ENCODE measurements around the gene LRIG1. TPM values are rescaled to one million over a fixed set of nuclear protein-coding genes. Genes with fewer than 3 reads are reported as not detected.

The LRIG1 gene
- total RNA-seq, 2 experiments from 2014 or later: 19.1 to 22.7 TPM

DNA sequence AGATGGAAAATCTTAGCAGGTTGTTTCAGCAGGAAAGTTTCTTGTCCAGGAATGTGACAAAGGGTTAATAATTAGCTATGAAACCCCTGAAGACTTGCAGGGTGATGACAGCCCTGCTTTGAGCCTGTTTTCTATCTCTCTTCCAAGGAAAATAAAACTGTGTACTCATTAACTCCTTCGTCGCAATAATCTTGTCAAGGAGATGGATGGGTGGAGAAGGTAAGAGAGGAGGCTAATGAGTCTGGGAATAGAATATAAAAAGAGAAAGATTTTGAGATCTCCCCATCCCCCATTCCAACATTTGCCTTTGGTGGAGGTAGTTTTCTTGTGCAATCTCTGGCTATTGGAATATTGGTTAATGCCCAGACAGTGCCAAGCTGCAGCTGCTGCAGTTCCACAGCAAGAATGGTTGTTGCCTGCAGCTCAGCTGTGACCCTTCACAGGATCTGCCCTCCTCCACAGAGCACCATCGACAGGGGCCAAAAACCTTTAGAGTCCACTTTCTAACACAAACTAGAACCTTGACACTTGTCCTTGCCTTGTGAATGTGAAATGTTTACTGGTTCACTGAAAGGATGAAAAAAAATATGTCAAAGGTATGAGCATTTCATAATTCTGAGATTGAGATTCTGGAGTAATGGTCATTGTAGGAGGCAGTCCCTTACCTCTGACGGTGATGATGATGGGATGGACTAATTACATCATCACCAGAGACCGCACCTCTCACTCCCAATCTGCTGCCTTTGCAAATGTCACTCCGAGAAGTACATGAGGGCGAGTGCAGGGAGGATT lies 4.2 kb upstream of the LRIG1 start:
- ATAC-seq (no peak), DNase-seq (no peak)
- ChIA-PET CTCF (interaction anchor here (1.0 kb wide), 1 partner anchor 127 kb away, joined by 6 read pairs; no protein-coding TSS in a partner anchor), POLR2A (no interaction called here)
- peaks cover 4% of the 10 kb centered on the region for H3K27me3 Mint-ChIP-seq
- no peaks in the 10 kb centered on the region for H3K36me3 Mint-ChIP-seq (ENCODE audit: low read depth)
- peaks cover 13% of the 10 kb centered on the region for H3K4me1 Mint-ChIP-seq
- no peak overlapping the region for H3K4me3 Mint-ChIP-seq
- intact Hi-C loops (cut with DNase I, micrococcal nuclease): loop anchor here in 1 of 2 experiments (5.0 kb wide), 1 partner anchor 263 kb away; no protein-coding TSS in a partner anchor
- H3K9me3 Mint-ChIP-seq (ENCODE audit: low read depth): no peaks in the 10 kb centered on the region
- H3K27ac Mint-ChIP-seq: no peak overlapping the region

DNA sequence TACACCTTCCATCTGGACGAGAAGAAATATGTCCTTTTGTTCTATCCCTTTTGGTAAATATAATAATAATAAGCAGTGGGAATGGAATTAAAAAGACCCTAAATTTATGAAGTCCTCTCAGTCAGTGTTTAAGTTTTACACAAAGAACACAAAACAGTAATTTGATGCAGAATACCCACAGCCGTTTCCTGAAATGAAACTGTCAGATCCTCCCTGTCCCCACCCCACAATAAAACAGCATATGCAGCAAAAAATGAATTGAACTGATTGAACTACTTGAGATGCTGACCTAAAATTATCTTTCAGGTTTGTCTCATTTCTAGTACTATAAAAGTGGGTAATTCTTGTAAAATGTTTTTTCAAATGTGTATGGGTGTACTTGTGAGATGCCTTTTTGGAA lies 2.2 kb upstream of the LRIG1 start:
- intact Hi-C loops (cut with DNase I, micrococcal nuclease): loop anchor here in 1 of 2 experiments (5.0 kb wide), 1 partner anchor 261 kb away; no protein-coding TSS in a partner anchor
- ATAC-seq (no peak), DNase-seq (no peak)
- peaks cover 32% of the 10 kb centered on the region for H3K4me1 Mint-ChIP-seq
- no peak overlapping the region for H3K4me3 Mint-ChIP-seq
- CTCF ChIA-PET: interaction anchor here (0.7 to 1.0 kb wide), 2 partner anchors 34 to 95 kb away, joined by 3 to 4 read pairs; no protein-coding TSS in a partner anchor
- POLR2A ChIA-PET: no interaction called here
- peaks cover 9% of the 10 kb centered on the region for H3K27me3 Mint-ChIP-seq
- H3K36me3 Mint-ChIP-seq (ENCODE audit: low read depth): no peaks in the 10 kb centered on the region
- no peaks in the 10 kb centered on the region for H3K9me3 Mint-ChIP-seq (ENCODE audit: low read depth)
- H3K27ac Mint-ChIP-seq: no peak overlapping the region

DNA sequence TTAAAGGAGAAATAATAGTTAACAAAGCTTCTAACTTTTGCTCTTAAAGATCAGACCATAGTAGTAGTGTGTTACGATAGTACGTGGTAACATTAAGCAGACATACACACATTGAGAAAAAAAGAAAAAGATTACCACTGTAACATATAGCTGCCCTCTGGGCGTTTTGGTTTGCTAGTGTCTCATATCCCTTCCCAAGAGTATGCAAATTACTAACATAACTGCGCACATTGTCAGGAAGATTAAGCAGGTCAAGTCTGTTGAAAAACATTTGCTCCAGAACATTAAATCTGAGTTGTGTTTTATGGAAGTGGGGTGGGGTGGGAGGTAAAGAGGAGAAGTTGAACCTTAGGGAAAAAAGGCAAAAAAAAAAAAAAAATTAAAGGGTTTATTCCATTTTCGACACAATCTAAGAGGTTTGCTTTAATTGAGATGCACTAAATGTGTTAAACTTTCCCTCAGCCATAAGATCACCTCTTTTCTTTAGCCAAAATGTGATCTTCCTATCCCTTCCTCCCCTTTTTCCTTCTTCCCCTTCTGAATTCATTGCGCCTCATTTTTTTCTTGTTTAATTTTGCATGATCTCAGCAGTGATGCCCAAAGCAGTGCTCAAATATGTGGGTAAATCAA lies 1.5 kb upstream of the LRIG1 start:
- ATAC-seq (no peak), DNase-seq (no peak)
- Mint-ChIP-seq H3K4me3 (no peak overlapping the region), H3K27ac (no peak overlapping the region), H3K9me3 (ENCODE audit: low read depth) (no peaks in the 10 kb centered on the region), H3K27me3 (peaks cover 9% of the 10 kb centered on the region), H3K4me1 (peaks cover 36% of the 10 kb centered on the region), H3K36me3 (ENCODE audit: low read depth) (no peaks in the 10 kb centered on the region)
- intact Hi-C loops (cut with DNase I, micrococcal nuclease): loop anchor here in 1 of 2 experiments (5.0 kb wide), 1 partner anchor 260 kb away; no protein-coding TSS in a partner anchor
- ChIA-PET POLR2A (no interaction called here), CTCF (interaction anchor here (0.7 to 1.0 kb wide), 4 partner anchors 21 to 95 kb away, joined by 3 to 4 read pairs (median 3); no protein-coding TSS in a partner anchor)

DNA sequence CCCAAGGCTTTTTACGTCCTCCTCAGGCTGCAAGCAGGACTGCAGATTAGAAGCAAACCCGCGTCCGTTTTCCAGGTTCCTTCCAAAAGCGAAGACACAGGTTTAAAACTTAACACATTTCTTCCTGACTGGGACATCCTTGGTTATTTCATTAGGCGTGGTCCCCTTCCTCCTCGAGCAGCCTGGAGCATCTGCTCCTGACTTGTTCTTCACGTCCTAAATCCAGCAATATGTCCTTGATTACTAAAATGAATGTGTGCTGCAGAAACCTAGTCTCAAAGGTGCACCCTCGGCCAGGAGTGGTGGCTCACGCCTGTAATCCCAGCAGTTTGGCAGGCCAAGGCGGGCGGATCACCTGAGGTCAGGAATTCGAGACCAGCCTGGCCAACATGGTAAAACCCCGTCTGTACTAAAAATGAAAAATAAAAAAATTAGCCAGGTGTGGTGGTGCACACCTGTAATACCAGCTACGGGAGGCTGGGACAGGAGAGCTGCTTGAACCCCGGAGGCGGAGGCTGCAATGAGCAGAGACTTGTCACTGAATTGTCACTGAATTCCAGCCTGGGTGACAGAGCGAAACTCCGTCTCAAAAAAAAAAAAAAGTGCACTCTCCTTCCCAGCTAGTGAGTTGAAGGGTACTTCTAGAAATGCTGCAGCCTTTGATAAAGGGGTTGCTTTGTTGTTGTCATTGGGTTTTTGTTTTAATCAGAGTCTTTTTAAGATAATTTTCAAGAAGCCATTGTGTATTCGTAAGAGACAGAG lies 842 bp upstream of the LRIG1 start:
- no peaks in the 10 kb centered on the region for H3K36me3 Mint-ChIP-seq (ENCODE audit: low read depth)
- POLR2A ChIA-PET: no interaction called here
- peaks cover 43% of the 10 kb centered on the region for H3K4me1 Mint-ChIP-seq
- DNase-seq (no peak), ATAC-seq (no peak)
- no peaks in the 10 kb centered on the region for H3K9me3 Mint-ChIP-seq (ENCODE audit: low read depth)
- peaks cover 9% of the 10 kb centered on the region for H3K27me3 Mint-ChIP-seq
- CTCF ChIA-PET: interaction anchor here (0.7 to 1.0 kb wide), 3 partner anchors 22 to 87 kb away, joined by 3 read pairs; no protein-coding TSS in a partner anchor
- intact Hi-C loops (cut with DNase I, micrococcal nuclease): loop anchor here (1.0 to 5.0 kb wide), 8 partner anchors 29 to 497 kb away; partner anchors contain the start of genes KBTBD8 (in 1 of the 2) and SLC25A26 (in 1 of the 2)
- H3K4me3 Mint-ChIP-seq: peak overlapping the region; percentile 76
- H3K27ac Mint-ChIP-seq: no peak overlapping the region

DNA sequence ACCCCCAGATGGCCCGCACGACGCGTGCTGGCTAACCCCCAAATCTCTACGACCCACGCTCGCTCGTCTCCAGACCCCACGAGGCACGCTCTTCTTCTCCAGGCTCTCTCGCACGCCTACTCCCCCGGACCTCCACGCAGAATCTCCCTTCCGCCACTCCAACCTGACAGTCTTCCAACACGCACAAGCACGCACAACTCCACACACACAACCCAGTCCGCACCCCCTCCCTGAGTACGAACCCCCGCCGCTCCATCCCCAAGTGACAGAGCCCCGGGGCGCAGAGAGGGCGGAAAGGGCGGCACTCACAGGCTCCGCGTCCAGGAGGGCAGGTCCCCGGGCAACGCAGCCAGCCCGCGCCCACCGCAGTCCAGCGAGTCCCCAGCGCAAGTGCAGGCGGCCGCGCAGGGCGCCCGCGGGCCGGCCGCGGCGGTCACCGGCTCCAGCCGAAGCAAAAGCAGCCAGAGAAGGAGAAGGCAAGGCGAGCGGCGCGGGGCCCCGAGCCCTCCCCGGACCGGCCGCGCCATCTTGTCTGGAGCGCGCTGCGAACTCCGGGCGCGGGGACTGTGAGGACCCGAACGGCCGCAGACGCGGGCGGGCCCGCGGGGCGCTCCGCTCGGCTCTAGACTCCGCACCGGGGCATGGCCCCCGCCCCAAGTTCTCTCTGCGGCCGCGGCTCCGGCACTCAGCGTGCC lies 794 bp downstream of the LRIG1 start:
- POLR2A ChIA-PET: interaction anchor here (0.7 to 1.0 kb wide), 2 partner anchors 10 to 27 kb away, joined by 3 read pairs; no protein-coding TSS in a partner anchor
- intact Hi-C loops (cut with DNase I, micrococcal nuclease): loop anchor here (2.0 to 10.0 kb wide), 4 partner anchors 91 to 315 kb away; no protein-coding TSS in a partner anchor
- CTCF ChIA-PET: interaction anchor here (1.0 to 2.1 kb wide), 3 partner anchors 10 to 33 kb away, joined by 3 to 7 read pairs (median 4); no protein-coding TSS in a partner anchor
- Mint-ChIP-seq H3K4me1 (peaks cover 60% of the 10 kb centered on the region), H3K27ac (peak overlapping the region; percentile 87), H3K4me3 (peak overlapping the region; percentile 96), H3K9me3 (ENCODE audit: low read depth) (no peaks in the 10 kb centered on the region), H3K36me3 (ENCODE audit: low read depth) (no peaks in the 10 kb centered on the region), H3K27me3 (peaks cover 9% of the 10 kb centered on the region)
- ATAC-seq (no peak), DNase-seq (peak; percentile 61)

DNA sequence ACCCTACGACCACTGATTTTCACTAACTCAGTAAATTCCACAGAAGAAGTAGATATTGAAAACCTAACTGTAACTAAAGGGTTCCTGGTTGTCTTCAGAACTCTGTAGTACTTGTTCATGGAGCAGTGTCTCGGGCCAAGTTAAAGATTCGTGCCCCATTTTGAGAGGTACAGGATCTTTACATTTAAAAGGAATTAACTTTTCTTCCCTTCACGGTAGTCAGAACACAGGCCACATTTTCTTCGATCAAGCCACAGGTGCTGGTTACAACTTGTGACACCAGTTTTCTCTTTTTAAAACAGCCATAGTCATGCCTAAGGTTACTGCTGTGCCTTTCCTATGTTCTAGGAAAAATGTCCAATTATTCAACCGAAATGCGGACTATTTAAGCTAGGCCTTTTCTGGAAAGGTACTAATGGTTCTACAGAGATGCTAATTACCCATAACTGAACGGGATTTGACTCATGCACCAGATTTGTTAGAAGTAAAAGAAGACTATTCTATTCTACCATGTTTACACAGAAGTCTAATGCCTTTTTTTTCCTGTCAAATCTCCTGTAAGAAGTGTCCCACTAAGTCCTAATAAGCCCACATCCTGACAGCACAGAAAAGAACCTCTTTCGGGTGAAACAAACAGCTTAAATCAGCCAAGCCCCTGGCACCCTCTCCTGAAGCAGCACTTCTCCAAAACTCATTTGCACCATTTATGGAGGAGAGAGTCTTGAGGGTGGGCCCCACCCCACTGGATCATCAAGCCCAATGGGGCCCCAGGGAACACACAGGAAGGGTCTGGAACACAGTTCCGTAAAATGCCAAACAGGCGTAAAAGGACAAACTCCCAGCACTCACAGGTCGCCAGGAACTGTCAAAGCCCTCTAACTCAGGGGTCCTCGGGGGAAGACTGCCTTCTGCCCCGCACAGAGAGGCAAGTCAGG lies 1.9 kb downstream of the LRIG1 start:
- peaks cover 68% of the 10 kb centered on the region for H3K4me1 Mint-ChIP-seq
- no peak for ATAC-seq
- intact Hi-C loops (cut with DNase I, micrococcal nuclease): loop anchor here in 1 of 2 experiments (10.0 kb wide), 1 partner anchor 316 kb away; no protein-coding TSS in a partner anchor
- no peak for DNase-seq
- ChIA-PET CTCF (interaction anchor here (0.6 to 2.1 kb wide), 3 partner anchors 9 to 228 kb away, joined by 4 to 7 read pairs (median 5); no protein-coding TSS in a partner anchor), POLR2A (interaction anchor here (0.7 to 1.0 kb wide), 2 partner anchors 9 to 26 kb away, joined by 3 read pairs; no protein-coding TSS in a partner anchor)
- H3K4me3 Mint-ChIP-seq: peak overlapping the region; percentile 96
- H3K36me3 Mint-ChIP-seq (ENCODE audit: low read depth): no peaks in the 10 kb centered on the region
- no peaks in the 10 kb centered on the region for H3K9me3 Mint-ChIP-seq (ENCODE audit: low read depth)
- peak overlapping the region; percentile 87 for H3K27ac Mint-ChIP-seq
- H3K27me3 Mint-ChIP-seq: peaks cover 9% of the 10 kb centered on the region

DNA sequence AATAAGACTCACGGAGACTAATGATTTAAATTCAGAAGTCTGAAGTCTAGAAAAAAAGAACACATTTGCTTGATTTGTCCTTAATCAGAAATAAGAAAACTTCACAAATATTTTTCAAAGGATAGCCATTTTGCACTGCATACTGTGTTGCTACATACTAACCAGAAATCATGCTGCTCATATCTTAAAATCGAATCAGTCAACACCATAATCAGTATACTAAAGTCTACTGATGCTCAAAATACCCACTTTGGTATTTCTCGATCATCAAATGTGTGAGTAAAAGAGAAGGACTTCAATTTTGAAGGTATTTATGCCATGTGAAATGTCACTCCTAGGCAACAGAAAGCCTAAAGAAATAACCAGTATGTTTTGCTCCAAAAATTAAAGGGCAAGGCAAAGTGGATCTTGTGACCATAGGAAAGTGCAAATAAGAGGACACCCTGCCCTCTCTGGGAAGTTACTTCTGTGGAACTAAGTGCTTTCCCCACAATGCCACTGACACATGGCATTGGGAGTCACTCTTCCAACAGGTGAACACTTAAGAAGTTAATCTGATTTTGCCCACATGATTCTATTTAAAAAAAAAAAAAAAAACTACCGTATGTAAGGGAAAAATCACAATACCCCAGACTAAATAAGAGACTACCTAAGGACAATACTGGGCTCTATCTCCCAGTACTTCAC lies 2.7 kb downstream of the LRIG1 start:
- intact Hi-C loops (cut with DNase I, micrococcal nuclease): loop anchor here in 1 of 2 experiments (10.0 kb wide), 1 partner anchor 317 kb away; no protein-coding TSS in a partner anchor
- peak overlapping the region; percentile 87 for H3K27ac Mint-ChIP-seq
- H3K4me1 Mint-ChIP-seq: peaks cover 73% of the 10 kb centered on the region
- H3K4me3 Mint-ChIP-seq: peak overlapping the region; percentile 96
- POLR2A ChIA-PET: no interaction called here
- CTCF ChIA-PET: interaction anchor here (0.8 to 1.7 kb wide), 2 partner anchors 25 to 28 kb away, joined by 4 read pairs; no protein-coding TSS in a partner anchor
- no peaks in the 10 kb centered on the region for H3K9me3 Mint-ChIP-seq (ENCODE audit: low read depth)
- no peaks in the 10 kb centered on the region for H3K36me3 Mint-ChIP-seq (ENCODE audit: low read depth)
- ATAC-seq (no peak), DNase-seq (no peak)
- H3K27me3 Mint-ChIP-seq: peaks cover 5% of the 10 kb centered on the region

DNA sequence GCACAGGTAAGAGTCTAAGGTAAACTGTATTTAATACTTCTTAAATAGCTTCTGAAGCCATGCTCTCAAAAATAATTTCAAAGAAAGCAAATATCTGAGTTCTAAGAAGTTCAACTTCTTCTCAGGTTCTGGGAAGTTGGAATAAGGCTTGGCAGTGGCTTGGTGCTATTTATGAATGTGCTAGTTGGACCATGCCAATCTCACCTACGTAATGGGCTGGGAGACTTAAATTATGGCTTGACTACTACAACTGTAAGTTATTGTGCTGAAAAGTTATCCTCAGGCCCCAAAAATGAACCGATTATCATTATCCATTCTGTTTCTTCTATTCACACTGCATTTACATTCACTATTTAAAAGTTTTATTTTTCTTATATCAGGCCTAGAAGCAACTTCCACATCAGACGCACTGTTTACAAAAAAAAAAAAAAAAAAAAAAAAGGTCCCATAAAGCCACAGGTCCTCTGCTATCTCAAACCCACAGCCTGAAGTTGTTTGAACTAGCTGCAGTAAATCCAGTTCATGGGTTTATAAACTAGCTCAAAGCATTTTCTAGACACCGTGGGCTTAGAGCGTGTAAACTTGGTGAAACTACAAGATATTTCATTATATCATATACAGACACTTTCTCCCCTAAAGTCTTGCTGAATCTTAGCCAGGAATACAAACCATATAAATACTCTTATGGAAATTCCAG lies 3.4 kb downstream of the LRIG1 start:
- ChIA-PET POLR2A (no interaction called here), CTCF (interaction anchor here (0.8 to 1.9 kb wide), 5 partner anchors 17 to 28 kb away, joined by 3 to 6 read pairs (median 4); no protein-coding TSS in a partner anchor)
- Mint-ChIP-seq H3K36me3 (ENCODE audit: low read depth) (no peaks in the 10 kb centered on the region), H3K27me3 (peaks cover 5% of the 10 kb centered on the region), H3K9me3 (ENCODE audit: low read depth) (no peaks in the 10 kb centered on the region), H3K4me3 (peak overlapping the region; percentile 96), H3K4me1 (peaks cover 75% of the 10 kb centered on the region), H3K27ac (peak overlapping the region; percentile 80)
- intact Hi-C loops (cut with DNase I, micrococcal nuclease): loop anchor here in 1 of 2 experiments (10.0 kb wide), 1 partner anchor 317 kb away; no protein-coding TSS in a partner anchor
- ATAC-seq (no peak), DNase-seq (no peak)

DNA sequence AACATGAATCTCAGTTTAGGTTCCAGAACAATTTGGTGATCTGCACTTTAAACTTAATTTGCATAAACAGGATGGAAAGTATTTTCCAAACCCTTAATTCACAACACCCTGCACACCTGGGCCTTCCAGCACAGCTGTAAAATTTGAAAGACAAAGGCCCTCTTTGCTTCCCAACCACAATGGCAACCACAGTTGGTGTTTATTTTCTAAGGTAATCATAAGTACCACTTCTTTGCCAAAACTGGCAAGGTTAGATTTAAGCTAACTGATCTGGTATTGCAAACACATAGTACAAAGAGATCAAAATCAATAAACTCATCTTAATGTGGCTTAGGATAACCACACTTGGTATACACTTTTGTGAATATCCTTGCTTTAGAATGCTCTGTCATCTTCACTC lies 4.1 kb downstream of the LRIG1 start:
- no peak for DNase-seq
- intact Hi-C loops (cut with DNase I, micrococcal nuclease): loop anchor here in 1 of 2 experiments (10.0 kb wide), 1 partner anchor 318 kb away; no protein-coding TSS in a partner anchor

More for the DNA sequence above, 4.1 kb downstream of the LRIG1 start:
- POLR2A ChIA-PET: no interaction called here
- Mint-ChIP-seq H3K36me3 (ENCODE audit: low read depth) (no peaks in the 10 kb centered on the region), H3K9me3 (ENCODE audit: low read depth) (no peaks in the 10 kb centered on the region), H3K27me3 (peaks cover 5% of the 10 kb centered on the region), H3K27ac (peak overlapping the region; percentile 80), H3K4me3 (no peak overlapping the region), H3K4me1 (peaks cover 78% of the 10 kb centered on the region)
- CTCF ChIA-PET: interaction anchor here (0.8 to 1.9 kb wide), 4 partner anchors 16 to 28 kb away, joined by 3 to 6 read pairs (median 4); no protein-coding TSS in a partner anchor
- no peak for ATAC-seq

All from activated CD4-positive, alpha-beta T cell treated with anti-CD3 and anti-CD28 coated beads for 36 hours (primary cell).